Ishikawa (cell line): ENCODE measurements around the gene MCCD1.

Experiments used
- CEBPB ChIP-seq: IDR thresholded peaks from 2 replicates; pipeline ENCODE4 v1.6.1; 2012
- CREB1 ChIP-seq: IDR thresholded peaks from 2 replicates; pipeline ENCODE4 v1.6.1; 2012; ENCODE audit warnings: low read depth
- EGR1 ChIP-seq: IDR thresholded peaks from 2 replicates; pipeline ENCODE4 v1.6.1; 2012
- EP300 ChIP-seq: IDR thresholded peaks from 2 replicates; pipeline ENCODE4 v1.6.1; 2012; ENCODE audit warnings: borderline replicate concordance
- FOXM1 ChIP-seq: IDR thresholded peaks from 2 replicates; pipeline ENCODE4 v1.6.1; 2012; ENCODE audit warnings: low read depth, borderline replicate concordance
- MAX ChIP-seq: IDR thresholded peaks from 2 replicates; pipeline ENCODE4 v1.6.1; 2012
- NFIC ChIP-seq: IDR thresholded peaks from 2 replicates; pipeline ENCODE4 v1.6.1; 2012
- RAD21 ChIP-seq: IDR thresholded peaks from 2 replicates; pipeline ENCODE4 v1.6.1; 2012; ENCODE audit warnings: low read depth
- REST ChIP-seq: IDR thresholded peaks from 2 replicates; pipeline ENCODE4 v1.6.1; 2012; ENCODE audit warnings: low read depth, mild to moderate bottlenecking
- TAF1 ChIP-seq: IDR thresholded peaks from 2 replicates; pipeline ENCODE4 v1.6.1; 2012; ENCODE audit warnings: low read depth, mild to moderate bottlenecking
- TCF12 ChIP-seq: IDR thresholded peaks from 2 replicates; pipeline ENCODE4 v1.6.1; 2012; ENCODE audit warnings: low read depth
- TEAD4 ChIP-seq: IDR thresholded peaks from 2 replicates; pipeline ENCODE4 v1.6.1; 2012
- USF1 ChIP-seq: IDR thresholded peaks from 2 replicates; pipeline ENCODE4 v1.6.1; 2012
- YY1 ChIP-seq: IDR thresholded peaks from 2 replicates; pipeline ENCODE4 v1.6.1; 2012; ENCODE audit warnings: low read depth
- ZBTB7A ChIP-seq: IDR thresholded peaks from 2 replicates; pipeline ENCODE4 v1.6.1; 2012; ENCODE audit warnings: low read depth

MCCD1 gene

GRCh38 chr6:31502586-31502985 lies 26.2 kb upstream of the MCCD1 start:
- TF ChIP-seq EP300 (no peak), CEBPB (no peak), TEAD4 (no peak), YY1 (no peak), REST (no peak), TCF12 (no peak), CREB1 (no peak), ZBTB7A (no peak), USF1 (no peak), FOXM1 (no peak), NFIC (no peak), TAF1 (no peak), MAX (no peak), RAD21 (no peak), EGR1 (no peak)

- TF ChIP-seq EP300 (no peak), USF1 (no peak), TAF1 (no peak), EGR1 (no peak), RAD21 (no peak), TCF12 (no peak)
Observed at GRCh38 chr6:31510007-31510406, 18.8 kb upstream of the MCCD1 start.

- TF ChIP-seq EGR1 (no peak), ZBTB7A (no peak), REST (no peak), NFIC (no peak), CREB1 (no peak), YY1 (no peak), RAD21 (no peak), TEAD4 (no peak), CEBPB (no peak), MAX (no peak), FOXM1 (no peak), EP300 (no peak), TAF1 (no peak), TCF12 (no peak)
Observed at GRCh38 chr6:31513456-31514165, 15.2 kb upstream of the MCCD1 start.

- TF ChIP-seq TEAD4 (no peak), EGR1 (no peak), MAX (no peak), CREB1 (no peak), RAD21 (no peak), REST (no peak), FOXM1 (no peak), YY1 (no peak), EP300 (no peak), CEBPB (no peak), TAF1 (no peak), TCF12 (no peak), NFIC (no peak), USF1 (no peak), ZBTB7A (no peak)
Observed at GRCh38 chr6:31521835-31522234, 6.9 kb upstream of the MCCD1 start.
